Measurements from ENCODE around the gene PPP1R7.

Gene PPP1R7

GRCh38 chr2:241216211-241216761, 66.0 kb downstream of the PPP1R7 start:
- DNase-seq: no peak

- DNase-seq: no peak
These were observed 67.2 kb downstream of the PPP1R7 start for GRCh38 chr2:241217320-241218031.

GRCh38 chr2:241218131-241219029, 68.1 kb downstream of the PPP1R7 start:
- DNase-seq: no peak

GRCh38 chr2:241219030-241219382, 68.7 kb downstream of the PPP1R7 start:
- DNase-seq: no peak

GRCh38 chr2:241219856-241220356, 69.6 kb downstream of the PPP1R7 start:
- DNase-seq: no peak

DNA sequence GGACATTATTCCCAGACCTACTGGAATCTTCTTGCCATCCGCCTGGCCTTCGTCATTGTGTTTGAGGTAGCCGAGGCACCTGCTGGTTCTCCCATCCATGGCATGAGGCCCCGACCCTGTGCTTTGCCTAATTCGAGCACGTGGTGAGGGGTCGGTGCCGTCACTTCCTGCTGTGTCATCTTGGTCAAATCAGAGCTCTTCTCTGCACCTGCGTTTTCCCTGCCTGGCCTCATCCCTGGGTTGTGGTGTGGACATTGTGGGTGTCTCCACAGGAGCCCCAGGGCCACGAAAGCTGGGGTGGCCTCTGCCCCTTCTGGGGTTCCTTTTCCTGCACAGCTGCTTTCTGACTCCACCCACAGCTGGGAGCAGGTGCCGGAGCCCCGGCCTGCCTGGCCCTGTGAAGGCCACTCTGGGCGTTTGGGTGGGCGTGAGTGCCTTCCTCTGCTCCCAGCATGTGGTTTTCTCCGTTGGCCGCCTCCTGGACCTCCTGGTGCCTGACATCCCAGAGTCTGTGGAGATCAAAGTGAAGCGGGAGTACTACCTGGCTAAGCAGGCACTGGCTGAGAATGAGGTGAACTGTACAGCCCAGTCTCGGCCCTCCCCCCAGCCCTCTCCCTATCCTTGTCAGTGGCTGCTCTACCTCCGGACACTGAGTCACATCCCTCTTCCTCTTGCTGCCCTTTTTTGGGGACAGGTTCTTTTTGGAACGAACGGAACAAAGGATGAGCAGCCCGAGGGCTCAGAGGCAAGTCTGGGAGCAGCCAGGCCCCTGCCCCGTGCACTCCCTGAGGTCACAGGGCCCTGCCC, 73.1 kb downstream of the PPP1R7 start:
- DNase-seq: no peak

DNA sequence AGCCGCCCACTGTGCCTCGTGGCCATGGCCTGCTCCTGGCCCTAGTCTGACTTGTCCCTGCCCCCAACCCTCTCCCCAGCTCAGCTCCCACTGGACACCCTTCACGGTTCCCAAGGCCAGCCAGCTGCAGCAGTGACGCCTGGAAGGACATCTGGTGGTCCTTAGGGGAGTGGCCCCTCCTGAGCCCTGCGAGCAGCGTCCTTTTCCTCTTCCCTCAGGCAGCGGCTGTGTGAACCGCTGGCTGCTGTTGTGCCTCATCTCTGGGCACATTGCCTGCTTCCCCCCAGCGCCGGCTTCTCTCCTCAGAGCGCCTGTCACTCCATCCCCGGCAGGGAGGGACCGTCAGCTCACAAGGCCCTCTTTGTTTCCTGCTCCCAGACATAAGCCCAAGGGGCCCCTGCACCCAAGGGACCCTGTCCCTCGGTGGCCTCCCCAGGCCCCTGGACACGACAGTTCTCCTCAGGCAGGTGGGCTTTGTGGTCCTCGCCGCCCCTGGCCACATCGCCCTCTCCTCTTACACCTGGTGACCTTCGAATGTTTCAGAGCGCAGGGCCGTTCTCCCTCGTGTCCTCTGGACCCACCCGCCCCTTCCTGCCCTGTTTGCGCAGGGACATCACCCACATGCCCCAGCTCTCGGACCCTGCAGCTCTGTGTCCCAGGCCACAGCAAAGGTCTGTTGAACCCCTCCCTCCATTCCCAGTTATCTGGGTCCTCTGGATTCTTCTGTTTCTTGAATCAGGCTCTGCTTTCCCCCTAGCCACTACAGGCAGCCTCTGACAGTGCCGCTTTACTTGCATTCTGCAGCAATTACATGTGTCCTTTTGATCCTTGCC, 74.0 kb downstream of the PPP1R7 start:
- DNase-seq: no peak

- DNase-seq: no peak
These were observed 74.7 kb downstream of the PPP1R7 start for GRCh38 chr2:241224851-241225438.

- no peak for DNase-seq
These were observed 75.3 kb downstream of the PPP1R7 start for GRCh38 chr2:241225545-241225944.

GRCh38 chr2:241225983-241226382, 75.7 kb downstream of the PPP1R7 start:
- no peak for DNase-seq

DNA sequence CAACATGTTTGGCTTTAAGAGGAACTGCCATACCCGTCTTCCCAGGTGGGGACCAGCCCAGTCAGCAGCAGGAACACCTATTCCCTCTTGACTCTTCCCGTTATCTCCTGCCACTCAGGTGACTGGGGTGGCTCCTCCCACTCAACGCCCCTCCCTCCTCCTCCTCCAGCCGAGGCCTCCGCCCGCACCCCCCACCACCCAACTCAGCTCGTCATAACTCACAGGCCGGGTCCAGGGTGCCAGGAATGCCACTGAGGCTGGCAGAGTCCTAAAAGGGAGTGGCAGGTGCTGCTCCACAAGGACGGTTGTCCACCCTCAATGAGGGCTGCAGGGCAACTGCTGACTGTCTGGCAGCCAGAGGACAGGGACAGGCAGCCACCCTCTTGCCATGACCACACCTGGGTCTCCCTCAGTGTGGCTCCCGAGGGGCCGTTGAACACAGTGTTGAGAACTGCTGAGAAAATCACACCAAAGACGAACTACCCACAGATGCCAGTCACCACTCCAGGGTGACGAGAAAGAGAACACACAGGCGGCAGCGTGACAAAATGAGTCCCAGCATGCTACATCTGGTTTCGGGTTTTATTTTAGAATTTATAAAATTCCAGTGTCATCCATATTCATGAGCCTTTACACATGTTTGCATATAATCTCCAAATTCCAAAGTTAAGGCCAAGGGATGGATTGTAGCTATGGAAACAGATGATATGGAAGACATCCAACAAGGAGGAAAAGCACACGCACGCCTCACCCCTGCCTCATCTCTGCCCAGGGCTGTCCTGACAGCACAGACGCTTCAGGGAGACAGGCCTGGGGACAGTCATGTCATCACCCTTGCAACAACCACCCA, 76.7 kb downstream of the PPP1R7 start:
- DNase-seq: no peak

DNA sequence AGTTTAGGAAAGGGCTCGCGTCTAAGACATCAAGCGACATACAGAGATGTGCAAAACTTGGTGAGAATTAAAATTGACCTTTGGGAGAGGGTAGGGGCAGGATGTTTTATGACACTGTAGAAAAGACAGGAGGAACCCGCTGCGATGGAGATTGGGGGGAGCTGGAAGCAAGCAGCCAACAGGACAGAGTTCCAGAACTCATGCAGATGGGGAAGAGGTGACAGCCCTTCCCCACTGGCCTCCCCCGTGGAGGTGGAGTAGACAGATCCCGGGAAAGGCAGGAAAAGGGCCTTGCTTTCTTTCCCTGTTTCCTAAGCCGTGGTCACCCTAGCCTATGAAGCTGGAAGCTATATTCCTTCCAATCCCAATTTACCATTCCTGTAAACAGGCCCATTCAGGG, 77.3 kb downstream of the PPP1R7 start:
- DNase-seq: no peak

DNA sequence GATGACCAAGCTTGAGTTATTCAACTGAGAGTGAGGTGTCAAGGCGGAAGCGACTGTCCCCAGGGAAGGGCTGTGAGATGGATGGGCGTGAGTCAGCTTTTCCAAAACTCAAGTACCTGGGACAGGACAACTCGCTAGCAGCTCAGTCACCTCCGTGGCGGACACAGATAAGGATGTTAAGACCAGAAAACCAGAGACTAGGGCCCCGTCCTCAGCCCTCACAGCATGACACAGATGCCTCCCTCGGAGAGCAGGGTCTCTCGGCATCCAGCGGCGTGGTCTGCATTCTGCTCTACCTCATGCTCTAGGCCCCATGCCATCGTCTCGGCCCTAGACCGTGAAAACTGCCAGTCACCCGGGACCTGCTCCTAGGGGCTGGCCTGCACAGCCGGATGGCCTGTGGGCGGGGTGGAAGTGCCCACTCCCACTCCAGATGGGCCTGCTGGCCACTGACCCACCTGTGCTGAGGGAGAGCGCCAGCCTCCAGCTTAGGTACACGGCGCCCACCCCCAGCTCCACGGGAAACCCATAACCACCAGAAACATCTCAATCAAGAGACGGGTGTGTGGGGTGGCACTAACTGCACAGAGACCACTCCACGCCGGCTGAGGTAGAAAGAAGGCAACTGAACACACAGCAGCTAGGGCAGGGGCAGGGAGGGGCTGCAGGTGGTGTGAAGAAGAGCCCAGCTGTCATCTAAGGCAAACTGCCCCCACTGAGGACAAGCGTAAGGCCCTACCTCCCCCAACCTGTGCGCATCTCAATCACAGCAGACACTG, 78.0 kb downstream of the PPP1R7 start:
- DNase-seq: no peak

DNA sequence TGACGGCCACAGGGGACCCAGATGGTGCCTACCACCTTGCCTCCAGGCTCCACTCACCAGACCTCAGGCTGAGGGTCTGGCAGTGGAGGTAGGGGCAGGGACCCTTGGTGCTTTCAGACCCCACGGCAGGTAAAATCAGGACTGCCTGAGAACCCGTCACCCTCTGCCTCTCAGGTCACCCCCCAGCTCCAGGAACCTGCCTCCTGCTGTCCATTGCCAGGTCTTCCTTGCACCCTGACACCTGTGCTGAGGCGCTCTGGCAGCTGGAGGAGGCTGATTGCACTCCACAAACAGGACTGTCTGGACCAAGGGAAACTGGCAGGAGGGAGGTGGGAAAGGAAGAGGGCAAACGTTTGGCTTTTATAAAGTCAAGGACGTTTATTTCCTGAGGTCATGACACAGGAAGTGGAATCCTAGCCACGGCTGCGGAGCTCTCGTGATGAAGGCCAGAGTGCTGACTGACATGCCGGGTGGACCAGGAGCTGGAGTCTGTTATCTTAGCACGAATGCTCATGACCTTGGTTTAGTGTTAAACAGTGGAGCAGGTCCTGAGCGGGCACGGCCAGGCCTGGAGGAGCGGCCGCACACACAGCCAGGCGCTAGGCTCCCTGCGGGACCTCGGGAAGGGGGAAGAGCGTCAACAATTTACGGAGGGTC, 78.7 kb downstream of the PPP1R7 start:
- DNase-seq: no peak

- no peak for DNase-seq
These were observed 79.5 kb downstream of the PPP1R7 start for GRCh38 chr2:241229563-241230401.

GRCh38 chr2:241230435-241230834, 80.2 kb downstream of the PPP1R7 start:
- DNase-seq: no peak

DNA sequence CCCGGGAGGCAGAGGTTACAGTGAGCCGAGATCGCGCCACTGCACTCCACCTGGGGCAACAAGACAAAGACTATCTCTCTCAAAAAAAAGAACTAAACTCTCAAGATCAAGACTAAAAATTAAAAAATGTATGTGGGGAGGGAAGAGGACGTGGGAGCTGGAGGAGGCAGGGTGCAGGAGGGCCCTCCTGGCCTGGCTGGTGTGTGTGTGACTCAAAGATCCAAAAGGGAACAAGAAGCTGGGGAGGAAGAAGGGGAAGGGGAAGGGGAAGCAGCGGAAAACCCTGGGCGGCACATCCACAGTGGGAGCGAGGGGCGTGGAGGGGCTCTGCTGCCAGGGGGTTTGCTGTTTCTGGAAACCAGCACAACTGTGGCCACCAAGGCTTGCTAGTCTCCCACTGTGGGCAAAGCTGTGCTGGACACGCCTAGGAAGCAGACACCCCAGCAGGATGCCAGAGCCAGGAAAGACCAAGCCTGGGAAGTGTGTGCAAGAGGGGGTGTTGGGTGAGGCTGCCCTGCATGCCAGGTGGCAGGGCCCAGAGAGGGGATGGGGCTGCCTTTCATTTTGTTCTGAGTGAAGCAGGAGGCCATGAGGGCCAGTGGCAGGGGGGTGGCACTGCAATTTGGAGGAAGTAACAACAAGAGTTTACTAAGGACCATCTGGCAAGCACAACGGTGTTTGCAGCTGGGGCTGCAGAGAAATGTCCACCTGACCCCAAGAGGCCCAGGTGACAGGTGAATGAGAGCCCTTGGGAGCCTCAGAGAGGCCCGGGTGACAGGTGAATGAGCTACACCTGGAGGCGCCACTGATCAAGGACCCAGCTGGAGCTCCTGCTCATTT, 82.7 kb downstream of the PPP1R7 start:
- no peak for DNase-seq
